ENCODE measurements around the gene ZPR1.
"Not testable (repeated sequence)": the region's sequence is repeated elsewhere in the genome, so short reads cannot be mapped to it uniquely, and the experiment has no call there.

The ZPR1 gene

GRCh38 chr11:116823031-116823843 is 35.4 kb upstream of the ZPR1 start, which contains the start of gene APOA4:
Gene APOA4 (minus strand): TSS chr11:116823304. CDS start chr11:116823191, 113 bp downstream.
- DNase-seq, result no peak

GRCh38 chr11:116822575-116822974 is 34.8 kb upstream of the ZPR1 start:
- DNase-seq, result no peak

DNA sequence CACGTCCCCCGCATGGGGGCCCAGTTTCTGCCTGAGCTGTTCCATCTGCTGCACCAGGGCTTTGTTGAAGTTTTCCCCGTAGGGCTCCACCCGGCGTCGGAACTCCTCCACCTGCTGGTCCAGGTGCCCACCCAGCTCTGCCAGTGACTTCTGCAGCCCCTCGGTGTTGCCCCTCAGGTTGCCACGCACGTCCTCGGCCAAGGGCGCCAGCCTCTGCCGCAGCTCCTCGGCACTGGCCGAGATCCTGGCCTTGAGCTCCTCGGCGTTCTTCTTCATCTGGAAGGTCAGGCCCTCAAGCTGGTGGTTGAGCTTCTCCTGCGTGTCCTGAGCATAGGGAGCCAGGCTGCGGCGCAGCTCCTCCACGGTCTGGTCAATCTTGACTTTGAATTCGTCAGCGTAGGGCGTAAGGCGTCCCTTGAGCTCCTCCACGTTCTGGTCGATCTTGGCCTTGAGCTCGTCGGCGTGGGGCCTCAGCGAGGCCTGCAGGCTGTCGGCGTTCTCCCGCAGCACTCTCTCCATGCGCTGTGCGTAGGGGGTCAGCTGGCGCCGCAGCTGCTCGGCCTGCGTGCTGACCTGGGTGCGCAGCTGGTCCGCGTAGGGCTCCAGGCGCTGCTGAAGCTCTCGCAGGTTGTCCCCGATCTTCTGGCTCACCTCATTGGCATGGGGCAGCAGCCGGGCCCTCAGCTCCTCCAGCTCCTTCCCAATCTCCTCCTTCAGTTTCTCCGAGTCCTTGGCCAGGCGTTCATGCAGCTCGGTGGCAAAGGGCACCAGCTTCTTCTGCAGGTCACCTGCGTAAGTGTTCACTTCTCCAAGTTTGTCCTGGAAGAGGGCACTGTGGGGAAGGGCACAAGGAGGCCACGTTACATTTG is 33.5 kb upstream of the ZPR1 start:
- no peak for DNase-seq

DNA sequence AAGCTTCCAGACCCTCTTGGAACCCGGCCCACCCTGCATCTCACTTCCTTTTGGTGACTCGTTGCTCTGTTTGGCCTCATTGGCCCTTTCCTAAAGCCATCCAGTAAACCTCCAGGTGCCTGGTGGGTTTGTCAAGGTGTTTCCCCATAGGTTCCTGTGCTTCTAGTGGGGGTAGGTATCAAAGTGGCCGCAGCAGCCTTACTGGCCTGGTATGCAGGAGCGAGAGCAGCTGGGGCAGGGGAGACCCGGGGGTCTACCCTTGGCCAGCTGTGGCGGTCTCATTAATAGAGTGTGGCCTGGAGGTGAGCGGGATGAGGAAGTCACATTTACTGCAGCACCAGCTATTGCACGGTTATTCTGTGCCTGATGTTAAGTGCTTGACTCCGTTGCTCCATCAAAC is 31.2 kb upstream of the ZPR1 start:
- no peak for DNase-seq

DNA sequence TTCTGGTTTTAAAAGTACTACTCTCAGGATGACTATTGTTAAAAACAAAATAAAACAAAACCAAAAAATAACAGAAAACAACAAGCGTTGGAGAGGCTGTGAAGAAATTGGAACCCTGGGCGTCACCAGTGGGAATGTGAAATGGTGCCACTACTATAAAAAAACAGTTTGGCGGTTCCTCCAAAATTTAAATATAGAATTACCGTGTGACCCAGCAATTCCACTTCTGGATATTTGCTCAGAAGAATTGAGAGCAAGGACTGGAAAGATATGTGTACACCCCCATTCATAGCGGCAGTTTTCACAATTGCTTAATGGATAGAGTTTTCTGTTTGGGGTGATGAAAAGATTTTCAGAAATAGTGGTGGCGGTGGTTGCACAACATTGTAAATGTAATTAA is 26.7 kb upstream of the ZPR1 start:
- DNase-seq, result no peak

GRCh38 chr11:116813781-116814471 is 26.1 kb upstream of the ZPR1 start:
- no peak for DNase-seq

DNA sequence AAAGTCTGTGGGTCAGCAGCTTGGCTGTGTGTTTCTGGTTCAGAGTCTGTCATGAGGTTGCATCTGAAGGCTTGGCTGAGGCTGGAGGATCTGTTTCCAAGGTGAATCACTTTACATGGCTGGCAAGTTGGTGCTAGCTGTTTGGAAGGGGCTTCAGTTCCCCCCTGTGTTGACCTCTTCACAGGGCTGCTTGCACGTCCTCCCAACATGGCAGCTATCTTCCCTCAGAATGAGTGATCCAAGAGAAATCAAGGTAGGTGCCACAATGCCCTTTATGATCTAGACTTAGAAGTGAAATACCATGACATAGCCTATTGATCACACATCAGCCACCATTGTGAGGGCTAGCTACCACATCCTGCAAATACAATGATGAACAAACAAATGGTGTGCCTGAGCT is 25.3 kb upstream of the ZPR1 start:
- no peak for DNase-seq

- DNase-seq, result no peak
Observed at GRCh38 chr11:116812109-116812508, 24.3 kb upstream of the ZPR1 start.

DNA sequence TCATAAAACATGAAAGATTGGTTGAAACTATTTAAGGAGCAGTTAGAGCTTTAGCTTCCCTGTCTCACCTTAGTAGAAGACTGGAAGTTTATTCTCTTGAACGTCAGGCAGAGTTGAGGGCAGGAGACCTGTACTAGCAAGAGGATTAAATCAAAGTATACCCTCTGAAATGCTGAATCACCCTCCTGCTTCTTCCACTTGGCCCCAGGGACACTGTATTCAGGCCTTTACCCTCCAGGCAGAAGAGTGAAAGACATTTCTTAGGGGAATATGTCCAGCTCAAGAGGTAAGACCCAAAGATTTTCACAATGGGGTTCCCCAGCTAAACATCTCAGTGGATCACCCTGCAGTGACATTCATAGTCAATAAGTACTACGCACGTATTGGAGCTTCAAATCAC is 23.4 kb upstream of the ZPR1 start:
- DNase-seq, result no peak

DNA sequence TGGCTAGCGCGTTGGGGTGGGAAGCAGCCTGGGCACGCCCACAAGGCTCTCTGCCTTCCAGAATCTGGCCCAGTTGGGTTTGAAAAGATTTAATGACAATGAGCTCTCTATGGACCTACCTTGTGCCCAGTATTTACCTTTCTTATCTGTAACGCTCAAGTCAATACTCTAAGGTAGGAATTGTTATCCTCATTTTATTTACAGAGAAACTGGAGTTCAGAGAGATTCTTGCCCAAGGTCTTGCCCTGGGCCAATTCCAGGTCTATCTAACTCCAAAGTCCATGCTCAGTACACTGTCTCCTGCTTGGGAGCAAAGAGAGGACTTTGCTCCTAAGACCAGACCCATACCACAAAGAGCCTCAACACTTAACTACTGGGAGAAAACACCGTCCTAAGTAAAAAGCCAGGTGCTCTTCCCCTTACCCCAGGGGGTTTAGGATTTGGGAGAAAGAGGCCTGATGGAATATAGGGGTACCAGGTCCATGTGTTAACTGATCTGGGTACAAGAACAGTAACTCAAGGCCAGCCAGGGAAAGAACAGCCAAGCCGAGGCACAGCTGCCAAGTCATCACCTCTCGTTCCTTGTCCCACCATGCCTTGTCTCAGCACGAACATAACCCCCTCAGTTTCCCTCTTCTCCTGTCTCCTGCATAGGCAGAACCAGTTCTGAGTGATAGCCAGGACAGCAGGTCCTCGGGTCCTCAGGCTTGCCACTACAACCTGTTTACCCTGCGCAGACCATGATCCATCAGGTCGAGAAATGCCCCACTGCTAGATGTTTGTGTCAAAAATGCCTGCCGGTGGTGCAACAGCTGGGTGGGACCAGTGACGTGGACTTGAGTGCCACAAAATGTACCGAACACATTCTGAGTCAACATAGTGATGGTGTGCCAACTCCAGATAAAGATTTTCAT is 20.7 kb upstream of the ZPR1 start:
- DNase-seq, result no peak

- DNase-seq, result no peak
Observed at GRCh38 chr11:116807601-116808261, 19.9 kb upstream of the ZPR1 start.

GRCh38 chr11:116804001-116804400 is 16.2 kb upstream of the ZPR1 start:
- no peak for DNase-seq

- not testable (repeated sequence) for DNase-seq
Observed at GRCh38 chr11:116801662-116802061, 13.8 kb upstream of the ZPR1 start.

GRCh38 chr11:116800610-116801009 is 12.8 kb upstream of the ZPR1 start:
- DNase-seq, result no peak

GRCh38 chr11:116798368-116798767 is 10.5 kb upstream of the ZPR1 start:
- DNase-seq, result no peak

GRCh38 chr11:116797816-116798215 is 10.0 kb upstream of the ZPR1 start:
- DNase-seq, result no peak

DNA sequence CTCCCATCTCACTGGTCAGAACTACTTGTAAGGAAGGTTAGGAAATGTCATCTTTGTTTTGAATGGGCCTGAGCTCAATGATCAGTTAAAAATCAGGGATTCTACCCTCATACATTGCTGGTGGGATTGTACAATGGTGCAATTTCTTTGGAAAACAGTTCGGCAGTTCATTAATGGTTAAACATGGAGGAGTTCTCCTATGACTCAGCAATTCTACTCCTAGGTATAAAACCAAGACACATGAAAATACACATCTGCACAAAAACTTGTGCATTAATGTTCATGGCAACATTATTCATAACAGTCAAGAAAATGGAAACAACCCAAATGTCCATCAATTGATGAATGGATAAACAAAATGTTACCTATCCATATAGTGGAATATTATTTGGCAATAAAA is 8.7 kb upstream of the ZPR1 start:
- DNase-seq, result no peak

DNA sequence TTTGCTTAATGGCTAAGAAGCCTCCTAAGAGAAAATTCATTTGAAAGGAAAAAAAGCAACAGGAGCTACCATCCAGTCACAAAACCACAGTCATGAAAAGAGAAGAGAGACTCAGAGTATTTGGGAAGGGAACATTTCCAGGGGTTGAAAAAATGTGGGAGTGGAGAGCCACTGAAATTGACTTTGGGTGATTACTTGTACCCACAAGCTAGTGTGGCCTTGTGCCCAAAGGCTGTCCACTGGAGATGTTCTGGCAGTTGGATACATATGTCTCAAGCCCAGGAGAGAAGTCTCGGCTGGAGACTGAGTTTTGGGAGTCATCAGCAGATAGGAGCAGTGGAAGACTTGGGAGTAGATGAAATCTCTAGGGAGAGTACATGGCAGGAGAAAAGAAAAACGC is 7.0 kb upstream of the ZPR1 start:
- no peak for DNase-seq

DNA sequence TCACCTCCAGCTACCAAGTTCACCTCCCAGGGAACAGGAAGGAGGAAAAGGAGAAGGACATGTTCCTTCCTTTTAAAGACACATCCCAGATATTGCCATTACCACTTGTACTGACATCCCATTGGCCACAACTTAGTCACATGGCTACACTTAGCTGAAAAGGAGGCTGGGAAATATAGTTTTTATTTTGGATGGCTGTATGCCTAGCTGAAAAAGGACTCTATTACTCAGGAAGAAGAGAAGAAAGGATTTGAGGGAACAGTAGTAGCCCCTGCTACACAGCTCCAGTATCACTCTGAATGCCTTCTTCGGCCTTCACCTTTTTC is 5.9 kb upstream of the ZPR1 start:
- no peak for DNase-seq

GRCh38 chr11:116792869-116793771 is 5.3 kb upstream of the ZPR1 start:
- DNase-seq, result no peak

Data from DMS79 treated with DMSO at 0.1 percent for 48 hours (cell line).